Sigmoid colon (tissue), 7 donors: Measurements from ENCODE around the gene FFAR2. TPM values are rescaled to one million over a fixed set of nuclear protein-coding genes. Genes with fewer than 3 reads are reported as not detected.

Experiments
- DNase-seq: peaks from one replicate; pipeline ENCODE4 v3.0.0-alpha.2; 2019
- H3K27ac ChIP-seq, 4 donors: fragments of 200-600 bp; sonication (generic); one replicate each; pipeline ENCODE4 v1.5.1; 2016 to 2019; ENCODE audit warnings: mild to moderate bottlenecking in 1 of 4
- H3K27me3 ChIP-seq, 3 donors: fragments of 200-600 bp; sonication (generic); one replicate each; pipeline ENCODE4 v1.5.1; 2019; ENCODE audit warnings: mild to moderate bottlenecking in 1 of 3
- H3K36me3 ChIP-seq, 4 donors: fragments of 200-600 bp; sonication (generic); one replicate each; pipeline ENCODE4 v1.5.1; 2016 to 2019
- H3K4me1 ChIP-seq, 4 donors: fragments of 200-600 bp; sonication (generic); one replicate each; pipeline ENCODE4 v1.5.1; 2017 to 2019
- H3K4me3 ChIP-seq, 4 donors: fragments of 200-600 bp; sonication (generic); one replicate each; pipeline ENCODE4 v1.5.1; 2017 to 2019; ENCODE audit warnings: mild to moderate bottlenecking in 2 of 4, moderate library complexity in 1 of 4
- H3K9me3 ChIP-seq, 4 donors: fragments of 200-600 bp in 3 of 4; sonication (generic) in 3 of 4; one replicate each; pipeline versions ENCODE4 v1.5.1 to v1.6.1; 2013 to 2019
- CTCF ChIP-seq, 4 experiments: fragments of 450-650 bp in 3 of 4; fragments of 200-600 bp in 1 of 4; IDR thresholded peaks; one replicate each; pipeline ENCODE4 v1.5.1; 2016 to 2019; ENCODE audit warnings: antibody characterized with exemption in 4 of 4, mild to moderate bottlenecking in 3 of 4, moderate library complexity in 2 of 4
- EP300 ChIP-seq, 4 donors: sonication (generic); formaldehyde crosslinking; IDR thresholded peaks; one replicate each; pipeline ENCODE4 v1.6.1; 2017; ENCODE audit warnings: antibody characterized with exemption in 4 of 4
- POLR2A ChIP-seq, 2 donors: fragments of 450-650 bp; IDR thresholded peaks; one replicate each; pipeline ENCODE4 v1.6.1; 2016; ENCODE audit warnings: antibody characterized with exemption in 2 of 2, mild to moderate bottlenecking in 2 of 2, moderate library complexity in 2 of 2
- POLR2AphosphoS5 ChIP-seq, 4 donors: sonication (generic); formaldehyde crosslinking; IDR thresholded peaks; one replicate each; pipeline ENCODE4 v1.6.1; 2017; ENCODE audit warnings: antibody characterized with exemption in 4 of 4
- WGBS, 2 donors: extraction: QIAGEN DNeasy Blood & Tissue Kit; methylation state at CpG; one replicate each; pipeline ENCODE4 v1.1.7; 2013; 5-methylcytosine and 5-hydroxymethylcytosine counted together
- intact Hi-C: fragments of 100-400 bp; cut with DNase I; formaldehyde crosslinking; loops from one replicate; pipeline ENCODE4 v1.15.1; 2023
- polyA plus RNA-seq, 3 donors: library from polyadenylated mRNA; stranded (reverse); fragments of 200-250 nt; gene quantifications; one replicate each; pipeline ENCODE4 v1.2.3, GENCODE V29; 2013
- total RNA-seq, 4 donors: library from RNA; depleted of rRNA; stranded (reverse); fragments of >200 nt; gene quantifications; one replicate each; pipeline ENCODE4 v1.1.0, GENCODE V29; 2016
- donor health status: healthy with polysubstance abuse.
- donor health status: Bipolar disorder and iron deficiency.
- donor health status: healthy.

Gene FFAR2
- total and polyA plus RNA-seq, 7 donors = 0.69 to 0.92 (median 0.81) TPM; not detected in 4

- H3K9me3 ChIP-seq = no peaks in the 10 kb centered on the region
- H3K4me3 ChIP-seq = no peak overlapping the region
- 88 to 96% methylated on average over 2 of the region's 2 CpGs for WGBS, 2 donors
- H3K4me1 ChIP-seq = no peaks in the 10 kb centered on the region
- DNase-seq = no peak
- no peak overlapping the region for H3K27ac ChIP-seq
- no peak for TF ChIP-seq POLR2A (IDR thresholded peaks at IDR 0.05)
- TF ChIP-seq EP300 (IDR thresholded peaks at IDR 0.05) = no peak
- no peak for TF ChIP-seq POLR2AphosphoS5 (IDR thresholded peaks at IDR 0.05)
- no peak for TF ChIP-seq CTCF (IDR thresholded peaks at IDR 0.05)
- intact Hi-C loops = no loop called here
- no peaks in the 10 kb centered on the region for H3K36me3 ChIP-seq
- H3K27me3 ChIP-seq = peaks cover 0 to 10% (median 0%) of the 10 kb centered on the region in 3 donors
Measured at GRCh38 chr19:35417278-35417677, 30.8 kb upstream of the FFAR2 start.

GRCh38 chr19:35417713-35418534 lies 30.1 kb upstream of the FFAR2 start:
- H3K4me1 ChIP-seq = no peaks in the 10 kb centered on the region
- no peaks in the 10 kb centered on the region for H3K36me3 ChIP-seq
- H3K27me3 ChIP-seq = peaks cover 0 to 10% (median 0%) of the 10 kb centered on the region in 3 donors
- no peak for DNase-seq
- intact Hi-C loops = no loop called here
- WGBS, 2 donors = 82 to 90% methylated on average over 7 of the region's 7 CpGs
- no peak overlapping the region for H3K27ac ChIP-seq
- H3K4me3 ChIP-seq = no peak overlapping the region
- TF ChIP-seq POLR2AphosphoS5 (IDR thresholded peaks at IDR 0.05) = no peak
- no peak for TF ChIP-seq POLR2A (IDR thresholded peaks at IDR 0.05)
- no peak for TF ChIP-seq EP300 (IDR thresholded peaks at IDR 0.05)
- TF ChIP-seq CTCF (IDR thresholded peaks at IDR 0.05) = no peak
- no peaks in the 10 kb centered on the region for H3K9me3 ChIP-seq

- WGBS, 2 donors = 77 to 93% methylated on average over 3 of the region's 3 CpGs
Measured at GRCh38 chr19:35419046-35419445, 29.0 kb upstream of the FFAR2 start.

GRCh38 chr19:35419805-35420204 lies 28.3 kb upstream of the FFAR2 start:
- no peak for TF ChIP-seq CTCF (IDR thresholded peaks at IDR 0.05)
- TF ChIP-seq POLR2A (IDR thresholded peaks at IDR 0.05) = no peak
- TF ChIP-seq EP300 (IDR thresholded peaks at IDR 0.05) = no peak
- TF ChIP-seq POLR2AphosphoS5 (IDR thresholded peaks at IDR 0.05) = no peak
- intact Hi-C loops = no loop called here
- no peak for DNase-seq
- peaks cover 0 to 5% (median 0%) of the 10 kb centered on the region in 3 donors for H3K27me3 ChIP-seq
- no peaks in the 10 kb centered on the region for H3K36me3 ChIP-seq
- no peaks in the 10 kb centered on the region for H3K4me1 ChIP-seq
- H3K9me3 ChIP-seq = no peaks in the 10 kb centered on the region
- 35 to 72% methylated on average over 5 of the region's 5 CpGs for WGBS, 2 donors
- H3K4me3 ChIP-seq = no peak overlapping the region
- H3K27ac ChIP-seq = no peak overlapping the region

More at GRCh38 chr19:35419046-35419445, 29.0 kb upstream of the FFAR2 start:
- H3K36me3 ChIP-seq = no peaks in the 10 kb centered on the region
- no peaks in the 10 kb centered on the region for H3K9me3 ChIP-seq
- no peak overlapping the region for H3K27ac ChIP-seq
- intact Hi-C loops = no loop called here
- peaks cover 0 to 5% (median 0%) of the 10 kb centered on the region in 3 donors for H3K27me3 ChIP-seq
- no peak overlapping the region for H3K4me3 ChIP-seq
- TF ChIP-seq POLR2AphosphoS5 (IDR thresholded peaks at IDR 0.05) = no peak
- no peak for TF ChIP-seq POLR2A (IDR thresholded peaks at IDR 0.05)
- no peak for TF ChIP-seq CTCF (IDR thresholded peaks at IDR 0.05)
- TF ChIP-seq EP300 (IDR thresholded peaks at IDR 0.05) = no peak
- no peak for DNase-seq
- no peaks in the 10 kb centered on the region for H3K4me1 ChIP-seq
